Mucosa of descending colon (tissue), 3 donors: ENCODE measurements around the gene SMIM23. TPM values are rescaled to one million over a fixed set of nuclear protein-coding genes. Genes with fewer than 3 reads are reported as not detected.

Source experiments
- ATAC-seq: fragments of 200-7000 bp; cut with Tn5 transposase; one replicate; pipeline ENCODE4 v1.9.1; 2020; ENCODE audit warnings: mild to moderate bottlenecking, moderate library complexity
- DNase-seq, 3 donors: peaks; one replicate each; pipeline ENCODE4 v3.0.0-alpha.2; 2020
- H3K36me3 ChIP-seq: fragments of 200-600 bp; one replicate; pipeline ENCODE4 v1.8.0; 2021; ENCODE audit warnings: low read depth, mild to moderate bottlenecking
- H3K4me1 ChIP-seq: fragments of 200-600 bp; one replicate; pipeline ENCODE4 v1.8.0; 2021; ENCODE audit warnings: low read depth, mild to moderate bottlenecking
- H3K4me3 ChIP-seq: fragments of 200-600 bp; one replicate; pipeline ENCODE4 v1.8.0; 2021; ENCODE audit warnings: mild to moderate bottlenecking
- H3K9me3 ChIP-seq: fragments of 200-600 bp; one replicate; pipeline ENCODE4 v1.8.0; 2021; ENCODE audit warnings: mild to moderate bottlenecking
- intact Hi-C, 2 donors: fragments of 100-400 bp; cut with DNase I in 1 of 2; cut with micrococcal nuclease in 1 of 2; formaldehyde crosslinking; loops; one replicate each; pipeline versions ENCODE4 v1.11.0 to v1.11.1; 2022; cut with DNase I, micrococcal nuclease
- total RNA-seq, 3 donors: library from RNA; stranded (reverse); fragmentation: NEBNext Ultra II Directional in 2 of 3; extraction: Animal tissue kit (Norgen Biotek cat#: 25700) in 2 of 3; gene quantifications; one replicate each; pipeline versions ENCODE4 v1.2.1 to v1.2.4, GENCODE V29; 2021 to 2023
- TF ChIP-seq, protein P1 (sequence below): fragments of 200-600 bp; IDR thresholded peaks from one replicate; pipeline ENCODE4 v1.8.0; 2022; ENCODE audit warnings: antibody characterized with exemption, mild to moderate bottlenecking
- donor health status: DM: no; HTN: no; CAD: no; lungs with moderate emphysema.
- donor health status: DM: no; HTN: no; CAD: no.
- donor health status: DM: no; HTN: yes; CAD: no.

Gene SMIM23
- total RNA-seq, 3 donors from 2014 or later: not detected

DNA sequence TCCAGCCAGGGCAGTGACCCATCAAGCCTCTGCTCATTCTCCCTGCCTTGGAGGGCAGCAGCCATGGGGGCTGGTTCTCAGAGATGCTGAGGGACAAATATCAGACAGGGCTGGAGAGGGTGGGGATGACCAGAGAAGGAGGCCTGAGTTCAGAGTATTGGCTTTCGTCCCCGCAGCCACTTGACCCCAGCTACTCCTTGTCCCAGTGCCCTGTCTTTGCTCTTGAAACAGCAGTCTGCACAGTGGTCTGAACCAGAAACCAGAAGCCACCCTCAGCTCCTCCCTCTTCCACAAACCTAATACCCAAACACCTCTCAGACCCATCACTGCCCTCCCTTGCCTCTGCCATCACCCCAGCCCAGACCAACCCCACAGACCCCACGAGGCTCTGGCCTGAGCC is 36.3 kb upstream of the SMIM23 start:
- ATAC-seq: no peak
- H3K4me1 ChIP-seq: no peaks in the 10 kb centered on the region
- no peaks in the 10 kb centered on the region for H3K9me3 ChIP-seq
- no peak for DNase-seq
- H3K36me3 ChIP-seq: no peaks in the 10 kb centered on the region
- intact Hi-C loops: no loop called here
- no peak overlapping the region for H3K4me3 ChIP-seq
- TF ChIP-seq, protein P1, sequence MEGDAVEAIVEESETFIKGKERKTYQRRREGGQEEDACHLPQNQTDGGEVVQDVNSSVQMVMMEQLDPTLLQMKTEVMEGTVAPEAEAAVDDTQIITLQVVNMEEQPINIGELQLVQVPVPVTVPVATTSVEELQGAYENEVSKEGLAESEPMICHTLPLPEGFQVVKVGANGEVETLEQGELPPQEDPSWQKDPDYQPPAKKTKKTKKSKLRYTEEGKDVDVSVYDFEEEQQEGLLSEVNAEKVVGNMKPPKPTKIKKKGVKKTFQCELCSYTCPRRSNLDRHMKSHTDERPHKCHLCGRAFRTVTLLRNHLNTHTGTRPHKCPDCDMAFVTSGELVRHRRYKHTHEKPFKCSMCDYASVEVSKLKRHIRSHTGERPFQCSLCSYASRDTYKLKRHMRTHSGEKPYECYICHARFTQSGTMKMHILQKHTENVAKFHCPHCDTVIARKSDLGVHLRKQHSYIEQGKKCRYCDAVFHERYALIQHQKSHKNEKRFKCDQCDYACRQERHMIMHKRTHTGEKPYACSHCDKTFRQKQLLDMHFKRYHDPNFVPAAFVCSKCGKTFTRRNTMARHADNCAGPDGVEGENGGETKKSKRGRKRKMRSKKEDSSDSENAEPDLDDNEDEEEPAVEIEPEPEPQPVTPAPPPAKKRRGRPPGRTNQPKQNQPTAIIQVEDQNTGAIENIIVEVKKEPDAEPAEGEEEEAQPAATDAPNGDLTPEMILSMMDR: no peak

DNA sequence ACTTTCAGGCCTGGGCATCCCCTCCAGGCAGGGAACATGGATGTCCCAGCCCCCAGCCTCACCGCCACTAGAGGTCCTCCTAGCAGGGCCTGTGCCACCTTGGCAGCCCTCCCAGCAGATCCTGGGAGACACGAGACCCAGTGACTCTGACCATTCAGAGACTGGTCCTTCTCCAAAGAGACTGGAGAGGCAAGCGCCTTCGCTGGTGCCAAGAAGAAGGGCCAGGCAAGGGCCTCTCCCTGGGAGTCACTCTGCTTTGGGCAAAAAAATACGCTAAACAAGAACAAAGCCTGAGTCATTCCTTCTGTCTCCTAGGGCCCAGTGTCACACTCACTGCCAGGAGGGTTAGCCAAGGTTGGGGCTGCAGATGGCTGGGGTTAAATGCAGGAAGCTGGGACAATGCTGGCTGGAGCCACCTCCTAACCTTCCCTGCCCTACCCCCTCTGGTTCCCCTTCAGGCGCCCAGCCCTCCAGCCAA is 35.3 kb upstream of the SMIM23 start:
- intact Hi-C loops: no loop called here
- ATAC-seq (peak; percentile 36), DNase-seq (peak in 2 of 3 donors; percentile 25 to 37)
- TF ChIP-seq, protein P1: no peak
- Histone ChIP-seq H3K36me3 (no peaks in the 10 kb centered on the region), H3K9me3 (no peaks in the 10 kb centered on the region), H3K4me3 (no peak overlapping the region), H3K4me1 (no peaks in the 10 kb centered on the region)

DNA sequence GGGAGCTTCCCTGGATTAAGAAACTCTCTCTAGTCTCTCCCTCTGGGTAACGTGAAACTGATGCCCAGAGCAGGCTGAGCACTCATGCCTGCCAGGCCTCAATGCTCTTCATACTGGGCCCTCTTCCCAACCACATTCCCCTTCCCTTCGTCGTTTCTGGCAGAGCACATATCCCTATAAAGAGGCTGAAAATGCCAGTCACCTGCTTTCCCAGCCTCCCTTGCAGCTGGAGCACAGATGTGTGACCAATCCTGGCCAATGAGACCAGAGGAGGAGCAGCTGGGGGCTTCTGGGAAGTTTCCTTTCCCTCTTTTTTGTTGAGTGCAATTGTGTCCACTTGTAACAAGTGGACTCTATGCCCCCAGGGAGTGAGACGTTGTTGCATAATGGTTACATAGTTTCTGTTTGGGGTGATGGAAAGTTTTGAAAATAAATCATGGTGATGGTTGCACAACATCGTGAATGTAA is 30.2 kb upstream of the SMIM23 start:
- Histone ChIP-seq H3K4me1 (no peaks in the 10 kb centered on the region), H3K9me3 (no peaks in the 10 kb centered on the region), H3K4me3 (no peak overlapping the region), H3K36me3 (no peaks in the 10 kb centered on the region)
- TF ChIP-seq, protein P1: no peak
- intact Hi-C loops: no loop called here
- DNase-seq (no peak), ATAC-seq (no peak)

DNA sequence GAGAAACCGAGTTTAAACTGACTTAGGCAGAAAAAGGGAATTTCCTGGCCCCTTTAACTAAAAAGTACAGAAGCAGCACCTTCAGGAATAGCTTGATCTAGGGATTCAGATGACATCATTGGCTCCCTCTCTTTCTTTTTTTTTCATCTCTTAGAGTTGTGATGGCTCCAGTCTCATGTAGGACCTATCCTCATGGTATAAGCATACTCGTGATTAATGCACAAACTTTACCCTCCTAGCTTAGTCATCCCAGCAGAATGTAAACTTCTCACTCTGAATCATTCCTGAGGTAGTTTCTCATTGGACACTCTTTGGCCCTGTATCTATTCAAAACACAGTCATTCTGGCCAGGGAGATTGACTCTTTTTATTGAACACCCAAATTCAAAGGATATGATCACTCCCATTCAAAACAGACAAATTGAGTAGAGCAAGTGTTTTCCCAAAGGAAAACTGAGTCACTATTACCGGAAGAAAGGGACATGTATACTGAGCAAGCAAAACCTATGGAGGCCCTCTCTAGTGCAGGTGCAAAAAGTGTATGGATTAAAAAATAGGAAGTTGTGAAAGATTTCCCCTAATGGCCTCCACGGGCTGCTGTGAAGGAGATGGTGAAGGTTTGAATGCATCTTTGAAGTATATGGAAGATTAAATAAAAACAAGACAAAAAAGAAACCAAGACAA is 27.6 kb upstream of the SMIM23 start:
- TF ChIP-seq, protein P1: no peak
- intact Hi-C loops: no loop called here
- Histone ChIP-seq H3K4me3 (no peak overlapping the region), H3K4me1 (no peaks in the 10 kb centered on the region), H3K36me3 (no peaks in the 10 kb centered on the region), H3K9me3 (no peaks in the 10 kb centered on the region)
- ATAC-seq (no peak), DNase-seq (no peak)

DNA sequence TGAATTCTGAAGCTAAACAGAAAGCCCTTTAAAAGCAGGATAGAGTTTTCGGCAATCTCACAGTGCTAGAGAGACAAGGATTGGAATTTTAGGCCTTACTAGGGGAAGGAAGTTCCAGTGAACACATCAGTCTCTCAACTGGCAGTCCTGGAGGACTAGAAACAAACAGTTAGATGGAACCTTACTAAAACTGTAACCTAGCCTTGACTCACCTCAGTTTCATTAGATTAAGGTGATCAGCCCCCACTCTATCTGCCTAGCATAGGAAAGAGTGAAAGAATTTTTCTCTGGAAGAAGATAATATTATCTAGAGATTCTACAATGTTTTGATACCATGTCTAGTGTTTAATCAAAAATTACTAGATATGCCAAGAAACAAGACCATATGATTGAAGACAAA is 25.8 kb upstream of the SMIM23 start:
- ATAC-seq: no peak
- TF ChIP-seq, protein P1: no peak
- Histone ChIP-seq H3K4me3 (no peak overlapping the region), H3K9me3 (no peaks in the 10 kb centered on the region), H3K36me3 (no peaks in the 10 kb centered on the region), H3K4me1 (no peaks in the 10 kb centered on the region)
- intact Hi-C loops: no loop called here
- no peak for DNase-seq
